MM.1S (cell line): Measurements from ENCODE around the gene PPP2R2C.

Experiments
- DNase-seq: peaks from one replicate; pipeline ENCODE4 v3.0.0-alpha.2; 2015
- H2AFZ ChIP-seq: fragments of 300-600 bp; sonication (generic); 2 replicates; pipeline ENCODE4 v1.6.0; 2016; ENCODE audit warnings: antibody characterized with exemption, low read length
- H3F3A ChIP-seq: fragments of 300-600 bp; sonication (generic); 2 replicates; pipeline ENCODE4 v1.6.1; 2016; ENCODE audit warnings: mild to moderate bottlenecking, antibody characterized with exemption, low read length, moderate library complexity, mixed read lengths; ENCODE audit not compliant: insufficient read depth
- H3K27ac ChIP-seq: fragments of 300-600 bp; sonication (generic); 2 replicates; pipeline ENCODE4 v1.5.1; 2016; ENCODE audit warnings: mild to moderate bottlenecking, low read length
- H3K27me3 ChIP-seq: fragments of 300-600 bp; sonication (generic); replicated peaks from 2 replicates; pipeline ENCODE4 v1.6.0; 2016; ENCODE audit warnings: low read length; ENCODE audit not compliant: insufficient read depth
- H3K36me3 ChIP-seq: fragments of 300-600 bp; sonication (generic); replicated peaks from 2 replicates; pipeline ENCODE4 v1.6.1; 2016; ENCODE audit warnings: mild to moderate bottlenecking, low read length, mixed read lengths; ENCODE audit not compliant: insufficient read depth
- H3K4me1 ChIP-seq: fragments of 300-600 bp; sonication (generic); 2 replicates; pipeline ENCODE4 v1.6.1; 2016; ENCODE audit warnings: low read length, mixed read lengths
- H3K4me2 ChIP-seq: fragments of 300-600 bp; sonication (generic); 2 replicates; pipeline ENCODE4 v1.6.0; 2016; ENCODE audit warnings: low read depth, low read length
- H3K4me3 ChIP-seq: fragments of 300-600 bp; sonication (generic); 2 replicates; pipeline ENCODE4 v1.5.1; 2016; ENCODE audit warnings: low read length, mixed read lengths
- H3K79me2 ChIP-seq: fragments of 300-600 bp; sonication (generic); 2 replicates; pipeline ENCODE4 v1.6.1; 2016; ENCODE audit warnings: mixed run types, low read length, mixed read lengths
- H3K9ac ChIP-seq: fragments of 300-600 bp; sonication (generic); 2 replicates; pipeline ENCODE4 v1.6.1; 2016; ENCODE audit warnings: low read length, mixed read lengths
- H3K9me2 ChIP-seq: fragments of 300-600 bp; sonication (generic); replicated peaks from 2 replicates; pipeline ENCODE4 v1.6.1; 2016; ENCODE audit warnings: mild to moderate bottlenecking, low read length, mixed read lengths; ENCODE audit not compliant: insufficient read depth
- H3K9me3 ChIP-seq: fragments of 300-600 bp; sonication (generic); replicated peaks from 2 replicates; pipeline ENCODE4 v1.6.1; 2016; ENCODE audit warnings: mild to moderate bottlenecking, low read length, mixed read lengths; ENCODE audit not compliant: insufficient read depth
- H4K20me1 ChIP-seq: fragments of 300-600 bp; sonication (generic); 2 replicates; pipeline ENCODE4 v1.6.1; 2016; ENCODE audit warnings: mild to moderate bottlenecking, low read length, moderate library complexity, mixed read lengths; ENCODE audit not compliant: insufficient read depth
- CTCF ChIP-seq: fragments of 300-600 bp; sonication (generic); IDR thresholded peaks from 2 replicates; pipeline ENCODE4 v1.5.1; 2016; ENCODE audit warnings: antibody characterized with exemption, low read length, mixed read lengths
- EZH2 ChIP-seq: fragments of 300-600 bp; sonication (generic); optimal IDR thresholded peaks from 2 replicates; pipeline ENCODE3; 2017; ENCODE audit warnings: low read depth, mild to moderate bottlenecking, antibody characterized with exemption, low read length, mixed read lengths
- EZH2phosphoT487 ChIP-seq: fragments of 300-600 bp; sonication (generic); IDR thresholded peaks from 2 replicates; pipeline ENCODE4 v1.6.1; 2018; ENCODE audit warnings: antibody characterized with exemption, low read length

The PPP2R2C gene

GRCh38 chr4:6360385-6360784, 112.0 kb downstream of the PPP2R2C start:
- H3K9me2 ChIP-seq, result no peaks in the 10 kb centered on the region
- H3F3A ChIP-seq, result no peaks in the 10 kb centered on the region
- peaks cover 58% of the 10 kb centered on the region for H3K27me3 ChIP-seq
- H3K4me2 ChIP-seq, result no peak overlapping the region
- no peaks in the 10 kb centered on the region for H3K36me3 ChIP-seq
- H4K20me1 ChIP-seq, result no peaks in the 10 kb centered on the region
- H3K27ac ChIP-seq, result no peak overlapping the region
- H3K9ac ChIP-seq, result no peak overlapping the region
- no peak overlapping the region for H2AFZ ChIP-seq
- H3K4me3 ChIP-seq, result no peak overlapping the region
- TF ChIP-seq EZH2phosphoT487 (no peak), CTCF (no peak)
- no peaks in the 10 kb centered on the region for H3K4me1 ChIP-seq
- no peak for DNase-seq
- H3K79me2 ChIP-seq, result no peaks in the 10 kb centered on the region
- no peaks in the 10 kb centered on the region for H3K9me3 ChIP-seq

GRCh38 chr4:6359536-6360308, 112.7 kb downstream of the PPP2R2C start:
- no peaks in the 10 kb centered on the region for H3K9me2 ChIP-seq
- H2AFZ ChIP-seq, result no peak overlapping the region
- no peak for DNase-seq
- H3K79me2 ChIP-seq, result no peaks in the 10 kb centered on the region
- peaks cover 56% of the 10 kb centered on the region for H3K27me3 ChIP-seq
- H4K20me1 ChIP-seq, result no peaks in the 10 kb centered on the region
- H3K9me3 ChIP-seq, result no peaks in the 10 kb centered on the region
- TF ChIP-seq CTCF (no peak), EZH2 (no peak), EZH2phosphoT487 (no peak)
- no peak overlapping the region for H3K4me3 ChIP-seq
- H3K36me3 ChIP-seq, result no peaks in the 10 kb centered on the region
- H3K27ac ChIP-seq, result no peak overlapping the region
- H3K4me1 ChIP-seq, result no peaks in the 10 kb centered on the region
- H3F3A ChIP-seq, result no peaks in the 10 kb centered on the region
- H3K9ac ChIP-seq, result no peak overlapping the region
- no peak overlapping the region for H3K4me2 ChIP-seq

GRCh38 chr4:6357476-6357875, 114.9 kb downstream of the PPP2R2C start:
- Histone ChIP-seq H3K4me1 (no peaks in the 10 kb centered on the region), H3F3A (no peaks in the 10 kb centered on the region), H3K36me3 (no peaks in the 10 kb centered on the region), H3K27ac (no peak overlapping the region), H2AFZ (no peak overlapping the region), H3K4me3 (no peak overlapping the region), H3K4me2 (no peak overlapping the region), H3K79me2 (no peaks in the 10 kb centered on the region), H3K9me3 (no peaks in the 10 kb centered on the region), H3K27me3 (peaks cover 55% of the 10 kb centered on the region), H3K9me2 (no peaks in the 10 kb centered on the region), H3K9ac (no peak overlapping the region), H4K20me1 (no peaks in the 10 kb centered on the region)
- DNase-seq, result no peak
- TF ChIP-seq EZH2, result no peak
- TF ChIP-seq CTCF, result no peak
- no peak for TF ChIP-seq EZH2phosphoT487
